ENCODE data around the gene CTNNA3.

CTNNA3 gene

GRCh38 chr10:66273966-66274519 lies 1422.0 kb downstream of the CTNNA3 start:
- no peak for TF ChIP-seq CTCF (IDR thresholded peaks at IDR 0.05; ENCODE audit: extremely low read depth, insufficient read depth, missing control alignments)
- DNase-seq (ENCODE audit: low spot score): no peak
- in situ Hi-C loops (cut with MboI; ENCODE audit: low pct_unique_long_range_greater_than_20kb, low sequenced_read_pairs, unreplicated experiment): no loop called here

- in situ Hi-C loops (cut with MboI; ENCODE audit: low pct_unique_long_range_greater_than_20kb, low sequenced_read_pairs, unreplicated experiment): no loop called here
- DNase-seq (ENCODE audit: low spot score): no peak
- no peak for TF ChIP-seq CTCF (IDR thresholded peaks at IDR 0.05; ENCODE audit: extremely low read depth, insufficient read depth, missing control alignments)
Observed at GRCh38 chr10:66265398-66265797, 1430.6 kb downstream of the CTNNA3 start.

- in situ Hi-C loops (cut with MboI; ENCODE audit: low pct_unique_long_range_greater_than_20kb, low sequenced_read_pairs, unreplicated experiment): no loop called here
- no peak for TF ChIP-seq CTCF (IDR thresholded peaks at IDR 0.05; ENCODE audit: extremely low read depth, insufficient read depth, missing control alignments)
- no peak for DNase-seq (ENCODE audit: low spot score)
Observed at GRCh38 chr10:66259836-66260235, 1436.2 kb downstream of the CTNNA3 start.

- no peak for TF ChIP-seq CTCF (IDR thresholded peaks at IDR 0.05; ENCODE audit: extremely low read depth, insufficient read depth, missing control alignments)
- in situ Hi-C loops (cut with MboI; ENCODE audit: low pct_unique_long_range_greater_than_20kb, low sequenced_read_pairs, unreplicated experiment): no loop called here
Observed at GRCh38 chr10:66258693-66259092, 1437.3 kb downstream of the CTNNA3 start.

GRCh38 chr10:66257801-66258200 lies 1438.2 kb downstream of the CTNNA3 start:
- in situ Hi-C loops (cut with MboI; ENCODE audit: low pct_unique_long_range_greater_than_20kb, low sequenced_read_pairs, unreplicated experiment): no loop called here
- DNase-seq (ENCODE audit: low spot score): no peak
- no peak for TF ChIP-seq CTCF (IDR thresholded peaks at IDR 0.05; ENCODE audit: extremely low read depth, insufficient read depth, missing control alignments)

More at GRCh38 chr10:66258693-66259092, 1437.3 kb downstream of the CTNNA3 start:
- DNase-seq (ENCODE audit: low spot score): no peak

- in situ Hi-C loops (cut with MboI; ENCODE audit: low pct_unique_long_range_greater_than_20kb, low sequenced_read_pairs, unreplicated experiment): no loop called here
- TF ChIP-seq CTCF (IDR thresholded peaks at IDR 0.05; ENCODE audit: extremely low read depth, insufficient read depth, missing control alignments): no peak
- no peak for DNase-seq (ENCODE audit: low spot score)
Observed at GRCh38 chr10:66252986-66253385, 1443.0 kb downstream of the CTNNA3 start.
